Mucosa of stomach (tissue), 1 donor: ENCODE data around the gene MMP20.

Experiments
- H3K27me3 ChIP-seq: one replicate; pipeline ENCODE4 v1.7.0; 2013; ENCODE audit warnings: mild to moderate bottlenecking, low read length; ENCODE audit not compliant: control insufficient read depth, insufficient read depth
- H3K36me3 ChIP-seq: one replicate; pipeline ENCODE4 v1.7.0; 2013; ENCODE audit warnings: low read length; ENCODE audit not compliant: control insufficient read depth, insufficient read depth
- H3K4me1 ChIP-seq: one replicate; pipeline ENCODE4 v1.7.0; 2013; ENCODE audit warnings: mild to moderate bottlenecking, low read length; ENCODE audit not compliant: control insufficient read depth, insufficient read depth
- H3K4me3 ChIP-seq: one replicate; pipeline ENCODE4 v1.7.0; 2013; ENCODE audit warnings: low read length
- H3K9ac ChIP-seq: one replicate; pipeline ENCODE4 v1.7.0; 2013; ENCODE audit warnings: mild to moderate bottlenecking, low read length, moderate library complexity
- H3K9me3 ChIP-seq: one replicate; pipeline ENCODE4 v1.7.0; 2013; ENCODE audit warnings: mild to moderate bottlenecking, low read length, moderate library complexity; ENCODE audit not compliant: control insufficient read depth
- donor health status: Pancreatic carcinoma.

The MMP20 gene

GRCh38 chr11:102603576-102603975 is 21.6 kb downstream of the MMP20 start:
- H3K4me3 ChIP-seq, result no peak overlapping the region
- H3K9me3 ChIP-seq, result no peaks in the 10 kb centered on the region
- H3K27me3 ChIP-seq, result no peaks in the 10 kb centered on the region
- no peaks in the 10 kb centered on the region for H3K36me3 ChIP-seq
- H3K4me1 ChIP-seq, result peaks cover 15% of the 10 kb centered on the region
- no peak overlapping the region for H3K9ac ChIP-seq

- no peaks in the 10 kb centered on the region for H3K36me3 ChIP-seq
- no peaks in the 10 kb centered on the region for H3K9me3 ChIP-seq
- no peak overlapping the region for H3K9ac ChIP-seq
Measured at GRCh38 chr11:102603091-102603490, 22.0 kb downstream of the MMP20 start.

DNA sequence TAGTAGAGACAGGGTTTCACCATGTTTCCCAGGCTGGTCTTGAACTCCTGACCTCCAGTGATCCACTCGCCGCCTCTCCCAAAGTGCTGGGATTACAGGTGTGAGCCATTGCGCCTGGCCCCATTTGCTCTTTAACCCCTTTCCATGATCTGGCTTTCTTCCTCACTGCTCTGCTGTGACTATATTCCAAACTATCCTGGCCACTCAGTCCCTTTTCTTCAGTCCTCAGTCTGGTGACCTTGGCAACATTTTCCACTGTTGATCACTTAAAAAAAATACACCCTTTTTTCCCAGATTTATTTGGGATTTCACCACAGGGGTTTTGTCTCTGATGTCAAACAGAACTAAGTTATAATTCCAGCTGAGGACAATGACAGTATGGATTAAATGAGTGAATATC is 24.5 kb downstream of the MMP20 start:
- Histone ChIP-seq H3K9ac (no peak overlapping the region), H3K27me3 (no peaks in the 10 kb centered on the region), H3K4me3 (no peak overlapping the region), H3K9me3 (no peaks in the 10 kb centered on the region), H3K36me3 (no peaks in the 10 kb centered on the region), H3K4me1 (peaks cover 18% of the 10 kb centered on the region)

More at GRCh38 chr11:102603091-102603490, 22.0 kb downstream of the MMP20 start:
- peaks cover 18% of the 10 kb centered on the region for H3K4me1 ChIP-seq
- no peaks in the 10 kb centered on the region for H3K27me3 ChIP-seq
- H3K4me3 ChIP-seq, result no peak overlapping the region

- H3K27me3 ChIP-seq, result no peaks in the 10 kb centered on the region
- no peaks in the 10 kb centered on the region for H3K36me3 ChIP-seq
- H3K4me3 ChIP-seq, result no peak overlapping the region
- no peaks in the 10 kb centered on the region for H3K9me3 ChIP-seq
- peaks cover 18% of the 10 kb centered on the region for H3K4me1 ChIP-seq
- H3K9ac ChIP-seq, result no peak overlapping the region
Measured at GRCh38 chr11:102599642-102600261, 25.4 kb downstream of the MMP20 start.

GRCh38 chr11:102598272-102598671 is 26.9 kb downstream of the MMP20 start:
- Histone ChIP-seq H3K4me3 (no peak overlapping the region), H3K27me3 (no peaks in the 10 kb centered on the region), H3K9me3 (no peaks in the 10 kb centered on the region), H3K9ac (no peak overlapping the region), H3K4me1 (peaks cover 18% of the 10 kb centered on the region), H3K36me3 (no peaks in the 10 kb centered on the region)

- no peak overlapping the region for H3K9ac ChIP-seq
- H3K4me3 ChIP-seq, result no peak overlapping the region
- no peaks in the 10 kb centered on the region for H3K27me3 ChIP-seq
- peaks cover 18% of the 10 kb centered on the region for H3K4me1 ChIP-seq
- H3K9me3 ChIP-seq, result no peaks in the 10 kb centered on the region
- H3K36me3 ChIP-seq, result no peaks in the 10 kb centered on the region
Measured at GRCh38 chr11:102596578-102596977, 28.6 kb downstream of the MMP20 start.

GRCh38 chr11:102592634-102593581 is 32.2 kb downstream of the MMP20 start:
- Histone ChIP-seq H3K27me3 (no peaks in the 10 kb centered on the region), H3K4me3 (no peak overlapping the region)

DNA sequence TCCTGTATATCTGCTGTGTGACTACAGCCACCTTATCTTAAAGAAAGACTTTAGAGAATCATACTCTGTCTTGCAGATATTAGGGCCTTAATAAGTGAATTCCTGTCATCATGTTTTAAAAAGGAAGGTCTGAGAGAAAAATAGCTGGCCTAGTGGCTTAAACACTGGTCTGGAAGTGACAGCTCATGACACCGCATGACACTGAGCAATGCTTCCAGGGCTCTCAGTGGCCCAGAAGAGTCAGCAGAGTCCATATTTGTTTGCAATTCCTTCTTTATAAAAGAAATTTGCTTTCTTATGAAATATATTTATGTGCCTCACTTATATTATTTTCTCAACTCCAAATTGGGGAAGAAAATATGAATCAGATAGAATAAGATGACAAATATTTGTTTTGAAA is 33.0 kb downstream of the MMP20 start:
- Histone ChIP-seq H3K4me1 (no peaks in the 10 kb centered on the region), H3K36me3 (no peaks in the 10 kb centered on the region)

More at GRCh38 chr11:102592634-102593581, 32.2 kb downstream of the MMP20 start:
- Histone ChIP-seq H3K9me3 (no peaks in the 10 kb centered on the region), H3K4me1 (no peaks in the 10 kb centered on the region), H3K36me3 (no peaks in the 10 kb centered on the region), H3K9ac (no peak overlapping the region)

GRCh38 chr11:102591160-102591718 is 33.9 kb downstream of the MMP20 start:
- H3K9me3 ChIP-seq, result no peaks in the 10 kb centered on the region
- no peaks in the 10 kb centered on the region for H3K4me1 ChIP-seq
- H3K9ac ChIP-seq, result no peak overlapping the region
- no peaks in the 10 kb centered on the region for H3K36me3 ChIP-seq
- H3K4me3 ChIP-seq, result no peak overlapping the region
- no peaks in the 10 kb centered on the region for H3K27me3 ChIP-seq

More for the DNA sequence above, 33.0 kb downstream of the MMP20 start:
- H3K27me3 ChIP-seq, result no peaks in the 10 kb centered on the region
- no peak overlapping the region for H3K9ac ChIP-seq
- H3K4me3 ChIP-seq, result no peak overlapping the region
- no peaks in the 10 kb centered on the region for H3K9me3 ChIP-seq

DNA sequence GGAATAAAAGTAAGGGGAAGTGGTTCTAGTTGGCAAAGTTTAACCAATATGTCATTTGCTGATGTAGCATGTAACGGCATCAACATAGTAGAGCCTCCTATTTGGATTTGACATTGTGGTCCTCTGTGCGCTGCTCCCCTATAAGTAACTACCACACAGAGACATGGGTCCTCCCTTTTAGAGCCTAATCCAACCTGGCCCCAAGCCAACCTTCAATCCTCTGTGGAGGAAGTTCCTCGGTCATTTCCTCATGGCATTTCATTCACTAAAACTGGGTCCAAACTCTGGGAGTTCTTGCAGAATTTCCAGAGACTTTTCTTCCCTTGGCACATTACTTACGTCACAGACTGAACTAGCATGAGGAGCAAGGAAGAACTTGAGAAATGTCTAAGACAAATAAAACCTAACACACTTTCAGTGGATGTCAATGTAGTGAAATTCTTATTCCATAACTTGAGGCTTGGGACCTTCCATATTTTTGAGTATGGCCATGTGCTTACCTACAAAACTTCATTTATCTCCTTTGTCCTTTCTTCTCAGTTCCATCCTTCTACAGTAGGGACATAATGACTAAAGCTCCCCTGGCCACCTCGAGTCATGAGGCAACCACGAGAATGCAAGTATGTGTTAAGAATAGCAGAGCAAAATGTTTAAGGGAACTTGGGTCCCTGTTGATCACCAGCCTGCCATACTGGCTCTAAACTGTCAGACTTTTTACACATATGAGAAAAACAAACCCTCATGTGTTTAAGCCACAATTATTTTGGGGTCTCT is 34.7 kb downstream of the MMP20 start:
- no peaks in the 10 kb centered on the region for H3K9me3 ChIP-seq

GRCh38 chr11:102589047-102589459 is 36.1 kb downstream of the MMP20 start:
- no peaks in the 10 kb centered on the region for H3K4me1 ChIP-seq
- H3K27me3 ChIP-seq, result no peaks in the 10 kb centered on the region
- no peak overlapping the region for H3K4me3 ChIP-seq
- no peaks in the 10 kb centered on the region for H3K9me3 ChIP-seq
- H3K36me3 ChIP-seq, result no peaks in the 10 kb centered on the region
- H3K9ac ChIP-seq, result no peak overlapping the region

More for the DNA sequence above, 34.7 kb downstream of the MMP20 start:
- no peaks in the 10 kb centered on the region for H3K4me1 ChIP-seq
- no peak overlapping the region for H3K4me3 ChIP-seq
- no peaks in the 10 kb centered on the region for H3K36me3 ChIP-seq
- no peaks in the 10 kb centered on the region for H3K27me3 ChIP-seq
- no peak overlapping the region for H3K9ac ChIP-seq
